WTC11 (cell line): ENCODE measurements around the gene SAMD10. TPM values are rescaled to one million over a fixed set of nuclear protein-coding genes. Genes with fewer than 3 reads are reported as not detected.
A peak's percentile ranks its signal among the peaks of the same experiment; 100 is the strongest.

Source experiments
- ARID4B ChIP-seq: sonication (generic); formaldehyde crosslinking; IDR thresholded peaks from 2 replicates; pipeline ENCODE4 v1.8.0; 2023; ENCODE audit warnings: missing genetic modification reagents, mild to moderate bottlenecking, borderline replicate concordance
- ATF6 ChIP-seq: sonication (generic); formaldehyde crosslinking; IDR thresholded peaks from 2 replicates; pipeline ENCODE4 v1.8.1; 2023; ENCODE audit warnings: mild to moderate bottlenecking, missing genetic modification reagents
- CDX4 ChIP-seq: fragments of 250-450 bp; sonication (Bioruptor Pico); IDR thresholded peaks from 2 replicates; pipeline ENCODE4 v1.9.0; 2021; ENCODE audit warnings: moderate library complexity, mild to moderate bottlenecking, inconsistent platforms, borderline replicate concordance
- ETV6 ChIP-seq: sonication (generic); formaldehyde crosslinking; IDR thresholded peaks from 2 replicates; pipeline ENCODE4 v1.8.1; 2022; ENCODE audit warnings: mild to moderate bottlenecking, missing genetic modification reagents
- HMGA2 ChIP-seq: fragments of 250-450 bp; sonication (Bioruptor Pico); IDR thresholded peaks from 2 replicates; pipeline ENCODE4 v1.4.0; 2021; ENCODE audit warnings: mild to moderate bottlenecking, moderate library complexity
- JUN ChIP-seq: sonication (generic); formaldehyde crosslinking; IDR thresholded peaks from 2 replicates; pipeline ENCODE4 v1.8.0; 2023; ENCODE audit warnings: mild to moderate bottlenecking, missing genetic modification reagents
- MYBL2 ChIP-seq: sonication (generic); formaldehyde crosslinking; IDR thresholded peaks from 2 replicates; pipeline ENCODE4 v1.8.1; 2023; ENCODE audit warnings: mild to moderate bottlenecking, moderate library complexity, missing genetic modification reagents
- NFATC4 ChIP-seq: fragments of 250-450 bp; sonication (Bioruptor Pico); IDR thresholded peaks from 2 replicates; pipeline ENCODE4 v1.9.0; 2021; ENCODE audit warnings: mild to moderate bottlenecking
- NR2C2 ChIP-seq: sonication (generic); formaldehyde crosslinking; IDR thresholded peaks from 2 replicates; pipeline ENCODE4 v1.8.0; 2022; ENCODE audit warnings: mild to moderate bottlenecking, missing genetic modification reagents
- RORB ChIP-seq: fragments of 250-450 bp; sonication (Bioruptor Pico); IDR thresholded peaks from 2 replicates; pipeline ENCODE4 v1.9.0; 2021; ENCODE audit warnings: mild to moderate bottlenecking
- SOX15 ChIP-seq: fragments of 250-450 bp; sonication (Bioruptor Pico); IDR thresholded peaks from 2 replicates; pipeline ENCODE4 v1.9.0; 2021; ENCODE audit warnings: mild to moderate bottlenecking
- ZNF219 ChIP-seq: sonication (generic); formaldehyde crosslinking; IDR thresholded peaks from 2 replicates; pipeline ENCODE4 v1.8.0; 2023; ENCODE audit warnings: missing genetic modification reagents, mild to moderate bottlenecking, borderline replicate concordance
- ZNF423 ChIP-seq: fragments of 250-450 bp; sonication (Bioruptor Pico); IDR thresholded peaks from 2 replicates; pipeline ENCODE4 v2.1.2; 2022; ENCODE audit warnings: mild to moderate bottlenecking, moderate library complexity
- total RNA-seq: library from RNA; stranded (reverse); gene quantifications from 3 replicates; pipeline ENCODE4 v1.2.3, GENCODE V29; 2021
- TF ChIP-seq, protein P1 (sequence below): sonication (generic); formaldehyde crosslinking; IDR thresholded peaks from 2 replicates; pipeline ENCODE4 v1.8.0; 2022; ENCODE audit warnings: mild to moderate bottlenecking, missing genetic modification reagents
- TF ChIP-seq, protein P2 (sequence below): sonication (generic); formaldehyde crosslinking; IDR thresholded peaks from 2 replicates; pipeline ENCODE4 v1.8.0; 2023; ENCODE audit warnings: mild to moderate bottlenecking, missing genetic modification reagents
- TF ChIP-seq, protein P3 (sequence below): sonication (generic); formaldehyde crosslinking; IDR thresholded peaks from 2 replicates; pipeline ENCODE4 v1.8.1; 2023; ENCODE audit warnings: mild to moderate bottlenecking, missing genetic modification reagents
- TF ChIP-seq, protein P4 (sequence below): fragments of 250-450 bp; sonication (Bioruptor Pico); IDR thresholded peaks from 2 replicates; pipeline ENCODE4 v2.1.2; 2022; ENCODE audit warnings: mild to moderate bottlenecking, moderate library complexity
- TF ChIP-seq, protein P5 (sequence below): sonication (generic); formaldehyde crosslinking; conservative IDR thresholded peaks from 2 replicates; pipeline ENCODE4 v1.8.1; 2022; ENCODE audit warnings: mild to moderate bottlenecking, missing genetic modification reagents

The SAMD10 gene
- total RNA-seq, 1 experiment from 2014 or later: 6.2 TPM

- TF ChIP-seq ARID4B (CRISPR knock-in tag) (peak; percentile 86; the same call in 1 of the 2 replicates), ZNF423 (no peak), HMGA2 (no peak), JUN (CRISPR knock-in tag) (no peak), ZNF219 (CRISPR knock-in tag) (no peak), MYBL2 (0 out of 2 replicates have a peak, but pooled peaks have one; percentile 66), NFATC4 (CRISPR knock-in tag) (no peak), ATF6 (CRISPR knock-in tag) (no peak), NR2C2 (peak; percentile 98), ETV6 (CRISPR knock-in tag) (peak; percentile 93), SOX15 (no peak), CDX4 (CRISPR knock-in tag) (no peak), RORB (CRISPR knock-in tag) (no peak)
- TF ChIP-seq, protein P1, sequence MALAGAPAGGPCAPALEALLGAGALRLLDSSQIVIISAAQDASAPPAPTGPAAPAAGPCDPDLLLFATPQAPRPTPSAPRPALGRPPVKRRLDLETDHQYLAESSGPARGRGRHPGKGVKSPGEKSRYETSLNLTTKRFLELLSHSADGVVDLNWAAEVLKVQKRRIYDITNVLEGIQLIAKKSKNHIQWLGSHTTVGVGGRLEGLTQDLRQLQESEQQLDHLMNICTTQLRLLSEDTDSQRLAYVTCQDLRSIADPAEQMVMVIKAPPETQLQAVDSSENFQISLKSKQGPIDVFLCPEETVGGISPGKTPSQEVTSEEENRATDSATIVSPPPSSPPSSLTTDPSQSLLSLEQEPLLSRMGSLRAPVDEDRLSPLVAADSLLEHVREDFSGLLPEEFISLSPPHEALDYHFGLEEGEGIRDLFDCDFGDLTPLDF (CRISPR knock-in tag): no peak
- TF ChIP-seq, protein P2, sequence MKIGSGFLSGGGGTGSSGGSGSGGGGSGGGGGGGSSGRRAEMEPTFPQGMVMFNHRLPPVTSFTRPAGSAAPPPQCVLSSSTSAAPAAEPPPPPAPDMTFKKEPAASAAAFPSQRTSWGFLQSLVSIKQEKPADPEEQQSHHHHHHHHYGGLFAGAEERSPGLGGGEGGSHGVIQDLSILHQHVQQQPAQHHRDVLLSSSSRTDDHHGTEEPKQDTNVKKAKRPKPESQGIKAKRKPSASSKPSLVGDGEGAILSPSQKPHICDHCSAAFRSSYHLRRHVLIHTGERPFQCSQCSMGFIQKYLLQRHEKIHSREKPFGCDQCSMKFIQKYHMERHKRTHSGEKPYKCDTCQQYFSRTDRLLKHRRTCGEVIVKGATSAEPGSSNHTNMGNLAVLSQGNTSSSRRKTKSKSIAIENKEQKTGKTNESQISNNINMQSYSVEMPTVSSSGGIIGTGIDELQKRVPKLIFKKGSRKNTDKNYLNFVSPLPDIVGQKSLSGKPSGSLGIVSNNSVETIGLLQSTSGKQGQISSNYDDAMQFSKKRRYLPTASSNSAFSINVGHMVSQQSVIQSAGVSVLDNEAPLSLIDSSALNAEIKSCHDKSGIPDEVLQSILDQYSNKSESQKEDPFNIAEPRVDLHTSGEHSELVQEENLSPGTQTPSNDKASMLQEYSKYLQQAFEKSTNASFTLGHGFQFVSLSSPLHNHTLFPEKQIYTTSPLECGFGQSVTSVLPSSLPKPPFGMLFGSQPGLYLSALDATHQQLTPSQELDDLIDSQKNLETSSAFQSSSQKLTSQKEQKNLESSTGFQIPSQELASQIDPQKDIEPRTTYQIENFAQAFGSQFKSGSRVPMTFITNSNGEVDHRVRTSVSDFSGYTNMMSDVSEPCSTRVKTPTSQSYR (CRISPR knock-in tag): no peak
- TF ChIP-seq, protein P3, sequence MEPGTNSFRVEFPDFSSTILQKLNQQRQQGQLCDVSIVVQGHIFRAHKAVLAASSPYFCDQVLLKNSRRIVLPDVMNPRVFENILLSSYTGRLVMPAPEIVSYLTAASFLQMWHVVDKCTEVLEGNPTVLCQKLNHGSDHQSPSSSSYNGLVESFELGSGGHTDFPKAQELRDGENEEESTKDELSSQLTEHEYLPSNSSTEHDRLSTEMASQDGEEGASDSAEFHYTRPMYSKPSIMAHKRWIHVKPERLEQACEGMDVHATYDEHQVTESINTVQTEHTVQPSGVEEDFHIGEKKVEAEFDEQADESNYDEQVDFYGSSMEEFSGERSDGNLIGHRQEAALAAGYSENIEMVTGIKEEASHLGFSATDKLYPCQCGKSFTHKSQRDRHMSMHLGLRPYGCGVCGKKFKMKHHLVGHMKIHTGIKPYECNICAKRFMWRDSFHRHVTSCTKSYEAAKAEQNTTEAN (CRISPR knock-in tag): 0 out of 2 replicates have a peak, but pooled peaks have one; percentile 54
- TF ChIP-seq, protein P4, sequence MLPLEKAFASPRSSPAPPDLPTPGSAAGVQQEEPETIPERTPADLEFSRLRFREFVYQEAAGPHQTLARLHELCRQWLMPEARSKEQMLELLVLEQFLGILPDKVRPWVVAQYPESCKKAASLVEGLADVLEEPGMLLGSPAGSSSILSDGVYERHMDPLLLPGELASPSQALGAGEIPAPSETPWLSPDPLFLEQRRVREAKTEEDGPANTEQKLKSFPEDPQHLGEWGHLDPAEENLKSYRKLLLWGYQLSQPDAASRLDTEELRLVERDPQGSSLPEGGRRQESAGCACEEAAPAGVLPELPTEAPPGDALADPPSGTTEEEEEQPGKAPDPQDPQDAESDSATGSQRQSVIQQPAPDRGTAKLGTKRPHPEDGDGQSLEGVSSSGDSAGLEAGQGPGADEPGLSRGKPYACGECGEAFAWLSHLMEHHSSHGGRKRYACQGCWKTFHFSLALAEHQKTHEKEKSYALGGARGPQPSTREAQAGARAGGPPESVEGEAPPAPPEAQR: no peak
- TF ChIP-seq, protein P5, sequence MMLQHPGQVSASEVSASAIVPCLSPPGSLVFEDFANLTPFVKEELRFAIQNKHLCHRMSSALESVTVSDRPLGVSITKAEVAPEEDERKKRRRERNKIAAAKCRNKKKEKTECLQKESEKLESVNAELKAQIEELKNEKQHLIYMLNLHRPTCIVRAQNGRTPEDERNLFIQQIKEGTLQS (CRISPR knock-in tag): no peak
Measured at GRCh38 chr20:63980806-63981728, 1.6 kb upstream of the SAMD10 start, which contains the start of gene PRPF6 (continued).
